Fibroblast of peridontal ligament (primary cell): Measurements from ENCODE around the gene AGAP2.

Experiments
- DNase-seq: peaks from one replicate; pipeline ENCODE4 v3.0.0-alpha.2; 2010; ENCODE audit errors: extremely low read depth

The AGAP2 gene

DNA sequence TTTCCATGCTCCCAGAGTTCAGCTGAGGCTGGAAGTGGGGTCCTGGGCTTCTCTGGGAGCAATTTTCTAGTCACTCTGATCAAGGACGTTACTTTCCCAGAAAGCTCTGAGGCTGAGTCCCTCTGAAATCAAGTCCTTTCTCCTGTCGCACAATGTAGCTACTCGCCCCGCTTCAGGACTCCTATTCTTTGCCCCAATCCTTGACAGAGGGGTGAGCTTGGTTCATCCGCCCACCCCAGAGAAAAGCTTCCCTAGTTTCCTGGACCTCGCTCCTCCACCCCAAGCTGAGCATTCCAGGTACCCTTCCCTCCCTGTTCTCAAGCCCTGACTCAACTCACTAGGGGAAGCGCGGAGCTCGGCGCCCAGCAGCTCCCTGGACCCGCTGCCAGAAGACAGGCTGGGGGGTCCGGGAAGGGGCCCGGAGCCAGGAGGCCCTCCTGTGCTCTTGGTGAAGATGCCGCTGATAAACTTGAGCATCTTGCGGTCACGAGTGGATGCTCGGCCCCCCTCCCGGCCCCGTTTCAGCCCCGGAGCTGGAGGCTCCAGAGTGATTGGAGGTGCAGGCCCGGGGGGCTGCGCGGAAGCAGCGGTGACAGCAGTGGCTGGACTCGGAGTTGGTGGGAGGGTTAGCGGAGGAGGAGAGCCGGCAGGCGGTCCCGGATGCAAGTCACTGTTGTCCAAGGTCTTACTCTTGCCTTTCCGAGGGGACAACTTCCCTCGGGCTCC is 1.6 kb downstream of the AGAP2 start:
- no peak for DNase-seq

DNA sequence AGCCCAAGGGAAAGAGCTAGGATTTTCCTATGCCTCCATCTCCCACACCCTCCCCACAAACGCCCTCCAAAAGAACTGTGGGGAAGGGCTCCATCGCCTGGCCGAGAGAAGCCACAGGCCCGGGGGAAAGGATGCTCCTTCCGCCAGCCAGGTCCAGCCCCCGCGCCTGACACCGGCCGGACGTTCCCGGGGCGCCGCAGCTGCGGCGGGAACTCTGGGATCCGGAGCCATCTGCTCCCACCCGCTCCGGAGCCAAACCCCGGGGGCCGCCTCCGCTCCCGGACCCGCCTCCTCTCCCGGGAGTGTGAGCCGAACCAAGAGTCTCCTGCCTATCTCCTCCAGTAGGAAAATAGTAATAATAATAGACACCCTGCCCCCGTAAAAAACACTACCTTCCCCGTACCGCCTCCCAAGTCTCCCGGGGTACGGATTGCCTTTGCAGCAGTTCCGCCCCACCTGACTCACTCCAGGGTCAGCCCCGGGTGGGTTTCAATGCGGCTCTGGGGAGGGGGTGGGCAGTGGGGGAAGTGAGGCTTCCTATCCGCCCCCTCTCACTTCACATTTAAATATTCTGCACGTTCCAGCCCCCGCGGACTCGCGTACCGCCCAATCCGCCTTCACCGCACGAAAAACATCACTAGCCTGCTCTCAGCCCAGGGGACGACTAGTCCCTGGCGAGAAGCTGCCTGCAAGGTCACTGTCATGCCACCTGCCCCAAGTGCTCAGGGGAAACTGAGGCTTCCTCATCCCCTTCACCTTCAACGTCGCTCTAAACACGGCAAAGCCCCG is 2.4 kb downstream of the AGAP2 start:
- DNase-seq = no peak

DNA sequence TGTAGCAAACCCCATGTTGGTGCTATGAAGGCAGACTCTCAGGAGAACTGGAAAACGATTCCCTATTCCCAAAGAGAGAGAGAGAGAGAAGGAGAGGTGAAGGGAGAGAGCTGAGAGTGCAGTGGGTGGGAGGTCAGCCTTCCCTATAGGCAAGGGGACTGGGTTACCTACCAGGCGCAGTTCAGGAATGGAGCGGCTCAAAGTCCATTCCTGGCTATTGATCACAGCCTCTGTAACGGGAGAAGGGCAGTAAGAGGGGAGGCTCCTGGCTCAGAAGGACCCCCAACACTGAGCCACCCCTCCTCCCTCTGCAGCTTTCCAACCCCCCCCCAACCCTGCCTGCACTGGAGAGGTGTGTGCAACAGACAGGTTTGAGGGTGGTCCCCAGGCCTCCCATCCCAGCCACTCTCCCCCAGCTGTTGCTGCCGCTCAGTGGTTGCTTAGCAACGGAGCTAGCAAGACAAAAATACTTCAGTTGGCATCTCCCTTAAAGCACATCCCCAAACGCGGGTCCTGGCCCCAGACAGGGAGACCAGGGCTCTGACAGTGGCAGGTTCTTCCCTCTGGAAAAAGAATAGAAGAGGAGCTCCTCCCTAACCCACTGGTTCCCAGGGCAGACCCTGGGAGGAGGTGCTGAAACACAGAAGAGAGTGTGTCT is 3.2 kb downstream of the AGAP2 start:
- no peak for DNase-seq

DNA sequence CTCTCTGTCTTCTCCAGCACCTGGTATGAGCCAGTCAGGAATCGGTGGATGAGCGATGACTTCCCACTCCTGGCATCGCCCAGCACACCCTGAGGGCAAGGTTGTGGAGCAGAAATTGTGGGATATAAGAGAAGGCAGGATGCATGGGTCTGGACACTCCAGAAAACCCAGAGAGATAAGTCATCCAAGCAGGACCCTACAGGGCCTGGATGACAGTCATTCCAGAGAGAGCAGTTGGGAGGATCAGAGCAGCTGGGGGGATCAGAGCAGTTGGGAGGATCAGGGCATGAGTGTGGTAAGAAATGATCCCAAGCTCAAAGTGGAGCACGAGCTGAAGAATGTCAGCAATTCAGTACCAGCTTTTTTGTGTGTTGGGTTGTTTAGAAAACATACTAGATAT is 4.0 kb downstream of the AGAP2 start:
- DNase-seq = no peak

DNA sequence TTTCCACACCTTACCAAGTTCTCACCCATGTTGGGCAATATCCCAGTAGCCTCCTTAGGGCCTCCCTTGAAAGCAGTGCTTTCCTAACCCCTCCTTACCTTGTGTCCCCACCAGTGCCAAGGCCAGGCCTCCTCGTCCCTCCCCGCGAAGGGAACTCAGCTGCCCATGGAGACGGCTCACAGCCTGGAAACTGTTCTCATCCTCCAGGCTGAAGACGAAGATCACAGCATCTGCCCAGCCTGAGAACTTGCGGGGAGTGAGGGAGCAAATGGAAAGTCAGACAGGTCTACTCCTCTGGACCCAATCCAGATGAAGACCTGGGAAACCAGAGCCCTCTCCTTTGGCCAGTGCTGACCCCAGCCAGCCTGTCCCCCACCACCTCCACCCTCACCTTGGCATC is 4.6 kb downstream of the AGAP2 start:
- no peak for DNase-seq

DNA sequence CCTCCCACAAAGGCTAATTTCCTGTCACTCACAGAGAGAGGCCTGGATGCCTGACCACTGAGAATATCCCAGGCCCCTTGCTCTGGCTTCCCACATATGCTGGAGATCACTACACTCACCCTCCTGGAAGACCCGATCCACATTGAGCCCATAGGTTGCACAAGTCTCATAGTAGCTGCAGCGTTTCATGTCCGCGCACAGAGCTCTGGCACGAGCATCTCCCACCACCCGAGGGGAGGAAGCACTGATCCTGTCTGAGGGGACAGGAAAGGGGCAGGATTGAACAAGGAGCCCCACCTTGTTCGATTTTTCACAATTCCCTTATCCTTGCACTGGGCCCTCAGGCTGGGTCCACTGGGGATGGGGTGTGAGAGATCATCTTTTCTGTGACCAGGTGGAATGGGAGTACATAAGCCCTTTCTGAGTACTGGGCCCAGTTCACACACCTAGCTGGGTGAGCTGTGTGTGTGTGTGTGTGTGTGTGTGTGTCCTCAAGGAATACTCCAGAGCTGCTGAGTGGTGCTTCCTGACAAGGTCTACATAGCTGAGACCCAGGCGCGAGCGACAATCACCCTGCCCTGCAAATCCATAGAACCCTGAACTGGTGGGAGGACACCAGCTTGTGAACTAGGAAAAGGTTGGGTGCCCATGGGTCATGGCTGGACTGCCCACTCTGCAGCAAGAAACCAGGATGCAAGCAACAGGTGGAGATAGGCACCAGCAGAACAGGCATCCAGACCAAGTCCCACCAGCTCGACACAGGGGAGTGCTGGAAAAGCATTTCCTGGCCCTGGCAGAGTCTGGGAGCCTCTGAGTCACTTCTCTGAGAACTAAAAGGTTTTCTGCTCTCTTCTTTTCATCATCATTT is 5.6 kb downstream of the AGAP2 start:
- DNase-seq = no peak

DNA sequence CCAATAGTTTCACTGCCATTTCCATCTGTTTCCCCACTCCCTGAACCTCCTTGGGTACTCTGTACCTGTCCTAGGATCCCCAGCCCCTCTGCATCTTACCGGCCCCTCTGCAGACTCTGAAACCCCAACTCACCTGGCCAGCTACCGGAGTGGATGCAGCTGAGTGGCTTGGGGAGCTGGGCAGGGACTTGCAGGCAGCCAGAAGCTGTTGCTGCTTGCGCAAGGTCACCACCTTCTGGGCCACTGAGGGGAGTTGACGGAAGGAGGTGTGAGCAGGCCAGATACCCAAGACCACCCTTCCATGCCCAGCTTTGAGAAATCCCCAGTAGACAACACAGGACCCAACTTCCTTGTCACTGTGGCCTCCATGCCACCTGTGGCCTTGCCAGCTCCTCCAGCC is 6.3 kb downstream of the AGAP2 start:
- DNase-seq = no peak

DNA sequence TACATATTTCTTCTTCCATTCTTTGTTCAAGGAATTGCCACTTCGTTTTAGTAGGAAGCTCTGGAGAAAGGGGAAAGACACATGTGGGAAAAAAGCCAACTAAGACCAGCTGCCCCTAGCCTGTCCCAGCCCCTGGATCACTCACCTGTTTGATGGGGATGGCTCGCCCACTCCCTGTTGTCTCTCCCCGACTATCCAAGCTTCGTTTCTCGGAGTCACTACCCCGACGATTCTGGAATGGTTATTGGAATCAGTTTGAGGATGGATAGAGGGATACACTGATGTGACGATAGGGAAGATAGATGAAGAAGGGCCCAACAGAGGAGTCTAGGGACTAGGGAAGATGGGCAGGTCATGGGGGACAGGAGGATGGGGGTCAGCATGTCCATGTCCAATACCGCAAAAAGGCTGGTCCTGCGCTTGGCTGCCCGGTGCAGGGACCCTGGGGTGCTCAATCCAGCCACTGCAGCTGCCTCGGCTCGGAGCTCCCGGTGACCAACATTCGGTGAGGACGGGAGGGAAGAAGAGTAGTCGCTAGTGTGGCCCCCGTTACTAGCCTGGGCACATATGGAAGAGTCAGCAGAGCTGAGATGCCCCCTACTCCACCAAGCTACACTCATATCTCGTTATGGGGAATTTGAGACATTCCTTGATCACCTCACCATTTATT is 7.0 kb downstream of the AGAP2 start:
- no peak for DNase-seq

DNA sequence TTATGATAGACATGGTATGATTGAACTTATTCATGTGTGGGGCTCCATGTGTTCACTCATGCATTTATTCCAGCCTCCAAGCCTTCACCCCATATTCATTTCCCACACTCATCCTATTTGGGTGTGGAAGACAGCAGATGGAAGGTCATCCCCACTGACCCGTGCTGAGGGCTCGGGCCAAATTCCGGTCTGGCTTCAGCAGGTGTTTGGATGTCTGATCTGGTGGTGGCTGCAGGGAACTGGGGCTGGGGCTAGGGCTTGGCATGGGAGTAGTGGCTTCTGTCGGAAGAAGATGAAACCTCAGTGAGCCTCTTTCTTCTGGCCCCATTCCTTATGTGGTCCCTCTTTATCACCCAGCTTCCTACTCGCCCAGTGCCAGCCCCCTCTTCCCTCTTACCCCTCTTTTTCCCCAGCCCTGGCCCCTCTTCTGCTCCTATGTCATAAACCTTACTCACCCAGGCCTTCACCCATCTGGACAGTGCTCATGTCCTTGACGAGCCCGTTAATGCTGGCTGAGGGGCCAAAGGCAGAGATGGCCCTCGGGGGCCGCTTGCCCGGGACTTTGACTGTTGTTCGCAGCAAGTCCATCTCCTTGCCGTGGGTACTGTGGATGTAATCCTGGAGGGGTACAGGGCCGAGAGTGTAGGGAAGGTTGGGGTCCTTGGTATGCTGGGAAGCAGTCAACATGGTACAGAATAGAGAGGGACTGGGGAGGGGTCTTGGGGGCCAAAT is 8.0 kb downstream of the AGAP2 start:
- DNase-seq = no peak

DNA sequence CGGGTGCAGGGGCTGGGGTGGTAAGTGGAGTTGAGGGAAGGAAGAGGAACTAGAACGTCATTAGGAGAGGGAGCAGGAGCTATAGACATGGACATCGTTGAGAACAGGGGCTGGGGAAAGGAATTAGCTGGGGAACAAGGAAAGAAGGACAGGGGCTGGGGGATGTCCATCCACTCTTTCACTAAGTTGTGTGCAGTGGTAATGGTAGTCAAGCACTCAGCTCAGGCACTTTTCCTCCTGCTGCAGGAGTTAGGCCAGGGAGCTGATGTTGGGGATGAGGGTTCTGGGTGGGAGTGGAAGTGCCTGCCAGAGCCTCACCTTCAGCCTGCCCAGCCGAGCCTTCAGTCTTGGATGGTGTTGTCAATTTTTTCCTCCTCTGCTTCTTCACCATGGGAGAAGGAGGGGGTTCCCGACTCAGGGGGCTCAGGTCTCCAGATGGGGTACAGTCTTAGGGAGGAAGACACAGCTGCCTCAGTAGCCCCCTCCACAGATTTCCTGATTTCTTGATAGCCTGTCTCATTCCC is 9.2 kb downstream of the AGAP2 start:
- DNase-seq = no peak

DNA sequence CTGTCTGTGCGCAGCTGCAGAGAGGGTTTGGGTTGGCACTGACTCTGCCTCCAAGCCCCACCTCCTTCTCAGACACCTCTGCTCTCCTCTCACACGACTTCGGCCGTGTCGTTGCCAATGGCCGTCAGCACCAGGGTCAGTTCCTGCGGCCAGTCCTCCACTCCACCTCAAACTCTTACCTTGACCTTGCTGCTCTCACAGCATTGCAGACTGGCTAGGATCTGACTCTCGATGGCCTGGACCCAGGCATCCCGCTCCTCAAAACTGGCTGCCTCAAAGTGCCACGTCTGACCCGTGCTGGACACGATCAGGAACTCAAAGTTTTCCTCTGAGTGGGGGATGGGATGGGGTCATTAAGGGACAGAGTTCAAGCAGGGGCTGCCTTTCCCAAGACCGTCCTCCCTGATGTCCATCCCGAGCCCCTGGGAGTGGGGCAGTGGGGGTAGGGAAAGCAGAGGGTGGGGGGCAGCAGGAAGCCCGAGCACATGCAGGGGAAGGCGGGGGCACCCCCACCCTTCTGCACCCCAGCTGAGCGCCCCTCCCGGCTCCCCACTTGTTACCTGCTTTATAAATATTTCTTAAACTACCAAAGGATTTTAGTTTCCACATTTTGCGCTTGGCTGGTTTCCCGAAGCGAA is 10.7 kb downstream of the AGAP2 start:
- DNase-seq = no peak

DNA sequence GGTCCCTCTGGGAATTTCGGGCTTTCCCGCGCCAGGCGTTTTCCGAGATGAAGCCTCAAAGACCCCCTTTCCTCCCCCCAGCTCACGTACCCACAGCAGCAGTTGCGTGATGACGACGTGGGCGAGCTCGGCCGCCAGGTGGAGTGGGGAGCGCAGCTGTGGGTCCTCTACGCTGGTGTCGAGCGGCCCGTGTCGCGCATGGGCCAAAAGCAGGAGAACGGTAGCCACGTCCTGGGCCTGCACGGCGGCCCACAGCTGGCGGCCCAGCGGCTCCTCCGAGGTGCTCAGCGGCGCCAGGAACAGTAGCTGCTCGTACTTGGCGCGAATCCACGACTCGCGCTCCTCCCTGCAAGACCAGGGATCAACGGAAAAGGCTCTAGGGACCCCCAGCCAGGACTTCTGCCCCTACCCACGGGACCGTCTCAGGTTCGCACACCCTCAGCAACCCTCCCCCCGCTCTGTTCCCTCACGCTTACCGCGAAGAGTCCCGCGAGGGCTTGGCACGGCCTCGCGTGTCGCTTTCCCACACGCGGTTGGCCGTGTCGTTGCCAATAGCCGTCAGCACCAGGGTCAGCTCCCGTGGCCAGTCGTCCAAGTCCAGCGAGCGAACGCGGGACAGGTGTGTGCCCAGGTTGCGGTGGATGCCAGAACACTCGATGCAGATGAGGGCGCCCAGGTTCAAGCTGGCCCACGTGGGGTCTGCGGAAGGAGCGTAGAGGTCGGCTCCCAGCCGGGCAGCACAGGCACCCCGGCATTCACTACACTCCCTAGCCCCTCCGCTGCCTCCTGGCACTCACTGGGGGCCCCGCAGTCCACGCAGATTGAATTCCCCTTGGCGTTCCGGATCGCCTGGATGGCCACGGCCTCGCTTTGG is 11.4 kb downstream of the AGAP2 start:
- no peak for DNase-seq

DNA sequence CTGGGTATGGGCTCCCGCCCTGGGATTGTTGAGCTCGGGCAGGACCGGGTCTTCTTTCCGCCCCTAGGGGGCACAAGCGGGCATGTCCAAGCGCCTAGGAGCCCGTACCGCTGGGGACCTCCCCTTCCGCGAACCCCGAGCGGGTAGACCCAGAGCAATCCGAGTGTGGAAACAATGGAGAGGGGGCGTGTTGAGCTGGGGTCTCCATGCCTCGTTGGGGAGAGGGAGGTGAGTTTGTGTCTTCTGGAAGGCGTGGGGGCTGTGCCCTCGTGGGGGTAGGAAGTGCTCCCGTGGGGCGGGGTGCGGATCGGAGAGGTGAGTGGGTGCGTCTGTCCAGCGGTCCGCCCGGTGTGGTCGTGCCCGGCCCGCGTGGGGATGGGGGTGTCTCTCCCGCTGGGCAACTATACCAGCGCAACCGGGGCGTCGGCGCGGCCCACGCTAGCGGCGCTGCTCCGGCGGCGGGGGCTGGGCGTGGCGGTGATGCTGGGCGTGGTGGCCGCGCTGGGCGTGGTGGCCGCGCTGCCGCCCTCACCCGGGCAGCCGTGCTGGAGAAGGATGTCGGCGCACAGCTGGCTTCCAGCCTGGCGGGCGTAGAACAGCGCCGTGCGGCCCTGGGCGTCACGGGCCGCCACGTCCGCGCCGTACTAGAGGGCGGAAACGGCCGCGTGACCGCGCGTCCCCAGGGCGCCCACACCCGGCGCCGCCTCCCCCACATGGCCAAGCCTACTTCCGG is 12.2 kb downstream of the AGAP2 start:
- peak; percentile 84 for DNase-seq

DNA sequence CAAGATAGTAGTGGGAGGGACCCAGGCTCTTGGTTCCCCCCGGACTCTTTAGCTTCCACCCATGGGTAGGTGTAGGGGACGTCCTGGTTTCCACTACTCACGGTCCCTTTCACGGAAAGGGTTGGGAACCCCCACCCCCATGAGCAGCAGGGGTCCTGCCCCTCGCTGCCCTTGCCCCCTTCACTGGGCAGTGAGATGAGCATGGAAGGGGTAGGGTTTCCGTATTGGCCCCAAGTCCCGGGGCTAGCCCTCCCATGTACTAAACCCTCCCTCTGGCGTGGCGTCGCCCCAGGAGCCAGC is 12.7 kb downstream of the AGAP2 start:
- DNase-seq = no peak

DNA sequence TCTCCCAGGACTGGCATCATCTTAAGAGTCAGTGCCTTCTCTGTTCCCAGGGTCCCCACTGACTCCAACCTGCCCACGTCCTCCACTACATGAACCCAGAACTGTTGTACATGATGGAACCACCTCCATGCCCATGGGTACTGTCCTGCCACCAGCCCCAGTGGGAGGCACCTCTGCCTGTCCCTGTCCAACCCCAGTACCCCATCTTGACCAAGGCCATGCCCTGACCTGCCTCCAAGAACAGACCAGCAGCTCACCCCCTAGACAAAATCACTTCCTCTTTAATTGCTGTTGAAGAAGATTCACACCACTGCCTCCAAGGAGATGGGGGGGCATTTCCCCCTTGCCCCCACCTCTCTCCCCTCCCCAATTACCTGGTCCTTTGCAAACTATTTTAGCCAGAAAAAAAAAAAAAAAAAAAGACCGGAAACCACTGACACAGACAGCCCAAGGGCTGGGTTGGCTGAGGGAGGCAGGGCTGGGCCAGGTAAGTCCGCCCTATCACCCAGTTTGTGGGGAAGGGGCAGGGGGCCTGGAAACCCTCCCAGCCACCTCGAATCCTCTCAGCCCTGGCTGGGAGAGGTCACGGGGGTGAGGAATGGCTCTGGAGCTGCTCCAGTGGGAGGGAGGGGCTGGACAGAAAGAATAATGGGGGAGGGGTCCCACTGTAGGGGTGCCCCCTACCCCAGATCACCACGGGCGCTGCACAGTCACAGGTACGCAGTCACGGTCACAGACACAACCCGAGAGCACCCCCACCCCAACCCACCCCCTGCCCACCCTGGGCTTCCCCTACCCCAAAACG is 13.4 kb downstream of the AGAP2 start:
- DNase-seq = no peak

DNA sequence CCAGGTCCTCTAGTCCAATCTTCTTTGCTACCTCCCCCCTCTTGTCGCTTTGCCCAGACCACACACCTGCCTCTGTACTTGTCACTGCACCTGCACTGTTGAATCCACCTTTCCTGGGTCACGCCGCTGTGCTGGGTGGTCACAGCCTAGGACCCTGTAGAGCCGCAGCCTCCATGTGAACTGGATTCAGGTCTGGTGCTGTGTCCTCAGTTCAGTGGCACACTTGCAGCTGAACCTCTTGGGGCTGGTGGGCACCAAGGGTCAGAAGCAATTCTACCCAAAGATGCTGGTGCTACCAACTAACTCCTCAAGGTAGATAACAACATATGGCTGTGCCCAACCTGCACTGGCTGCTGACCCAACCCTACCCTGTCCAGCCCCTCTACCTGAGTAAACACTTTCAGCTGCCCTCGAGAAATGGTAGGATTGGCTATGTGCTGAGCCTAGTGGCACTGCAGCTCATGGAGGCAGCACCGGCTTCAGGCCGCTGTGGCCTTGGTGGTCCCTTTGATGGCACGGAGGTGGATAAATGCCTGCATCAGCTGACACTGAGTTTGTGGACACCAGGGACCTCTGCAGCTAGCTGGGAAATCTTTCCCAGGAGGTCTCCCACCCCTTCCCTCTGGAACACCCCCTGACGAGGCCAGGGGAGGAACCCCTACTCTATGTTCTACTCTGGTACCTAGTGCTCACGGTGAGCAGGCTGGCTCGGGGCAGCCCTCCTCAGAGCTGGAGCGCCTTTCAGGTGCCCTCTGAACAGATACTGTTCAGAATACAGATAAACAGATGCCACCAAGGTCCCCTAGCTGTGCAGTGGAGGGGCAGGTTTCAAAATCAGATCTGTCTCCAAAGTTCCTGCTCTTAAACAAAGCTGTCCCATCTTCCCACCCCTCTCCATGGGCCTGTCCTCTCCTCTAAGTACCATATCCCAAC is 14.3 kb downstream of the AGAP2 start:
- no peak for DNase-seq

DNA sequence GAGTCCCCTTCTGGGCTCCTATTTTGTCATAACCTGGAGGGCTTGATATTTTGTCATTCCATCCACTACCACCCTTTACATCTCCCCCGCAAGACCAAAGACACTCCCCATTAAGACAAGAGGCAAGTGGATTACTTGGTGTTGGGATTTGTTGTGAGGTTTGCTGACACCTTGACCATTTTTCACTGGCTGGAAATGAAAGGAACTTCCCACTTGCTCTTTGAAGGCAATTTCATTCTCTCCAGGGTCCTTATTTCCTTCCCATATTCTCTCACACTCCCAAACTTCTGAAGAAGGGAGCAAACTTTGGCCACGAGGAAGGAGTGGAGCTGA is 14.9 kb downstream of the AGAP2 start:
- DNase-seq = no peak
